H9 (cell line): ENCODE results near the gene CACFD1. TPM values are rescaled to one million over a fixed set of nuclear protein-coding genes. Genes with fewer than 3 reads are reported as not detected.

ENCODE experiments used
- DNase-seq: peaks from one replicate; pipeline ENCODE4 v3.0.0-alpha.2; 2017
- H2AFZ ChIP-seq: one replicate; pipeline ENCODE4 v1.6.1; 2013; ENCODE audit warnings: mild to moderate bottlenecking, low read length, control low read depth, moderate library complexity
- H2AK5ac ChIP-seq: 2 replicates; pipeline ENCODE4 v1.6.1; 2013; ENCODE audit warnings: low read length, control low read depth, mixed read lengths; ENCODE audit not compliant: insufficient read length
- H2BK120ac ChIP-seq: one replicate; pipeline ENCODE4 v1.6.1; 2013; ENCODE audit warnings: low read depth, mild to moderate bottlenecking, low read length, control low read depth, inconsistent platforms; ENCODE audit not compliant: poor library complexity, severe bottlenecking
- H2BK12ac ChIP-seq: 2 replicates; pipeline ENCODE4 v1.6.1; 2013; ENCODE audit warnings: low read length, control low read depth, mixed read lengths, low read depth; ENCODE audit not compliant: insufficient read length
- H2BK15ac ChIP-seq: 2 replicates; pipeline ENCODE4 v1.6.1; 2013; ENCODE audit warnings: low read depth, low read length, control low read depth
- H2BK20ac ChIP-seq: one replicate; pipeline ENCODE4 v1.6.1; 2013; ENCODE audit warnings: low read depth, mild to moderate bottlenecking, low read length, control low read depth, inconsistent platforms; ENCODE audit not compliant: poor library complexity, severe bottlenecking
- H2BK5ac ChIP-seq: 2 replicates; pipeline ENCODE4 v1.6.1; 2013; ENCODE audit warnings: low read length, control low read depth, mixed read lengths; ENCODE audit not compliant: insufficient read length
- H3K14ac ChIP-seq: 2 replicates; pipeline ENCODE4 v1.6.1; 2013; ENCODE audit warnings: low read length, control low read depth; ENCODE audit not compliant: insufficient read depth
- H3K18ac ChIP-seq: 2 replicates; pipeline ENCODE4 v1.6.1; 2013; ENCODE audit warnings: low read depth, mild to moderate bottlenecking, mixed read lengths, low read length, control low read depth; ENCODE audit not compliant: insufficient read length
- H3K23ac ChIP-seq: 2 replicates; pipeline ENCODE4 v1.6.1; 2013; ENCODE audit warnings: low read length, control low read depth, mixed read lengths, low read depth; ENCODE audit not compliant: insufficient read length
- H3K23me2 ChIP-seq: 2 replicates; pipeline ENCODE4 v1.6.1; 2013; ENCODE audit warnings: low read depth, mild to moderate bottlenecking, mixed read lengths, low read length, control low read depth; ENCODE audit not compliant: insufficient read length, poor library complexity, severe bottlenecking
- H3K27ac ChIP-seq: 2 replicates; pipeline ENCODE4 v1.5.1; 2013; ENCODE audit warnings: low read length, control low read depth, mixed read lengths, low read depth; ENCODE audit not compliant: insufficient read length
- H3K27me3 ChIP-seq: 2 replicates; pipeline ENCODE4 v1.6.1; 2013; ENCODE audit warnings: low read length, control low read depth, inconsistent platforms; ENCODE audit not compliant: insufficient read depth
- H3K4ac ChIP-seq: 2 replicates; pipeline ENCODE4 v1.6.1; 2013; ENCODE audit warnings: low read depth, mild to moderate bottlenecking, control low read depth, inconsistent platforms, low read length, moderate library complexity
- H3K4me1 ChIP-seq: 2 replicates; pipeline ENCODE4 v1.6.1; 2013; ENCODE audit warnings: low read length, control low read depth, inconsistent platforms; ENCODE audit not compliant: insufficient read depth
- H3K4me2 ChIP-seq: 2 replicates; pipeline ENCODE4 v1.6.1; 2013; ENCODE audit warnings: low read length, control low read depth, mixed read lengths; ENCODE audit not compliant: insufficient read length, insufficient read depth
- H3K56ac ChIP-seq: 2 replicates; pipeline ENCODE4 v1.6.1; 2013; ENCODE audit warnings: low read depth, mild to moderate bottlenecking, mixed read lengths, low read length, control low read depth; ENCODE audit not compliant: insufficient read length
- H3K79me1 ChIP-seq: 2 replicates; pipeline ENCODE4 v1.6.1; 2013; ENCODE audit warnings: low read depth, mild to moderate bottlenecking, moderate library complexity, low read length, control low read depth, inconsistent platforms; ENCODE audit not compliant: insufficient read depth, poor library complexity, severe bottlenecking
- H3K79me2 ChIP-seq: 2 replicates; pipeline ENCODE4 v1.6.1; 2013; ENCODE audit warnings: low read length, control low read depth, inconsistent platforms; ENCODE audit not compliant: insufficient read depth
- H3K9ac ChIP-seq: 2 replicates; pipeline ENCODE4 v1.6.1; 2013; ENCODE audit warnings: low read length, control low read depth, mixed read lengths; ENCODE audit not compliant: insufficient read length; ENCODE audit errors: extremely low read depth
- H3K9me3 ChIP-seq: one replicate; pipeline ENCODE4 v1.6.1; 2013; ENCODE audit warnings: low read depth, low read length, inconsistent platforms; ENCODE audit not compliant: control insufficient read depth
- H3T11ph ChIP-seq: one replicate; pipeline ENCODE4 v1.6.1; 2013; ENCODE audit warnings: mild to moderate bottlenecking, low read length, control low read depth, inconsistent platforms
- H4K20me1 ChIP-seq: one replicate; pipeline ENCODE4 v1.6.1; 2013; ENCODE audit not compliant: control insufficient read depth, insufficient read length, insufficient read depth
- H4K5ac ChIP-seq: 2 replicates; pipeline ENCODE4 v1.6.1; 2013; ENCODE audit warnings: low read depth, mild to moderate bottlenecking, mixed read lengths, low read length, control low read depth; ENCODE audit not compliant: insufficient read length
- H4K8ac ChIP-seq: replicated peaks from 2 replicates; pipeline ENCODE4 v1.6.1; 2013; ENCODE audit warnings: low read length, control low read depth, mixed read lengths, low read depth; ENCODE audit not compliant: insufficient read length
- H4K91ac ChIP-seq: 2 replicates; pipeline ENCODE4 v1.6.1; 2013; ENCODE audit warnings: low read depth, mild to moderate bottlenecking, moderate library complexity, mixed read lengths, low read length, control low read depth; ENCODE audit not compliant: insufficient read length
- H3K27ac Mint-ChIP-seq, 3 experiments: 2 replicates in 2 of 3; 3 replicates in 1 of 3; pipeline ENCODE4 v1.8.0; 2020 to 2021; ENCODE audit warnings: mixed read lengths in 3 of 3, mild to moderate bottlenecking in 1 of 3, moderate library complexity in 1 of 3
- H3K27me3 Mint-ChIP-seq: 2 replicates; pipeline ENCODE4 v1.8.0; 2021; ENCODE audit warnings: low read depth, mild to moderate bottlenecking, moderate library complexity, mixed read lengths
- H3K36me3 Mint-ChIP-seq, 3 experiments: 2 replicates in 2 of 3; 3 replicates in 1 of 3; pipeline ENCODE4 v1.8.0; 2020 to 2021; ENCODE audit warnings: low read depth in 3 of 3, mixed read lengths in 3 of 3; ENCODE audit not compliant: insufficient read depth in 1 of 3
- H3K4me1 Mint-ChIP-seq, 2 experiments: 2 replicates each; pipeline ENCODE4 v1.8.0; 2020; ENCODE audit warnings: mixed read lengths in 2 of 2
- H3K4me3 Mint-ChIP-seq, 2 experiments: 2 replicates in 1 of 2; 3 replicates in 1 of 2; pipeline ENCODE4 v1.8.0; 2020 to 2021; ENCODE audit warnings: mild to moderate bottlenecking in 2 of 2, mixed read lengths in 2 of 2, moderate library complexity in 1 of 2
- H3K9me3 Mint-ChIP-seq, 2 experiments: 2 replicates in 1 of 2; 3 replicates in 1 of 2; pipeline ENCODE4 v1.8.0; 2020; ENCODE audit warnings: mild to moderate bottlenecking in 2 of 2, mixed read lengths in 2 of 2, moderate library complexity in 1 of 2
- WGBS: extraction: QIAGEN DNeasy Blood & Tissue Kit; methylation state at CpG from one replicate; pipeline ENCODE4 v1.1.7; 2013; ENCODE audit warnings: missing lambda C conversion rate, low lambda C conversion rate, mixed read lengths; ENCODE audit not compliant: insufficient read length; ENCODE audit errors: extremely low coverage; 5-methylcytosine and 5-hydroxymethylcytosine counted together
- total RNA-seq: library from RNA; stranded (reverse); gene quantifications from 2 replicates; pipeline ENCODE4 v1.2.1, GENCODE V29; 2021
- TF ChIP-seq, protein P1 (sequence below): fragments of 200-600 bp; sonication (generic); conservative IDR thresholded peaks from 3 replicates; pipeline ENCODE4 v1.8.0; 2021; ENCODE audit warnings: antibody characterized with exemption, mild to moderate bottlenecking

Gene CACFD1
- total RNA-seq, 1 experiment from 2014 or later, result 20.0 TPM

DNA sequence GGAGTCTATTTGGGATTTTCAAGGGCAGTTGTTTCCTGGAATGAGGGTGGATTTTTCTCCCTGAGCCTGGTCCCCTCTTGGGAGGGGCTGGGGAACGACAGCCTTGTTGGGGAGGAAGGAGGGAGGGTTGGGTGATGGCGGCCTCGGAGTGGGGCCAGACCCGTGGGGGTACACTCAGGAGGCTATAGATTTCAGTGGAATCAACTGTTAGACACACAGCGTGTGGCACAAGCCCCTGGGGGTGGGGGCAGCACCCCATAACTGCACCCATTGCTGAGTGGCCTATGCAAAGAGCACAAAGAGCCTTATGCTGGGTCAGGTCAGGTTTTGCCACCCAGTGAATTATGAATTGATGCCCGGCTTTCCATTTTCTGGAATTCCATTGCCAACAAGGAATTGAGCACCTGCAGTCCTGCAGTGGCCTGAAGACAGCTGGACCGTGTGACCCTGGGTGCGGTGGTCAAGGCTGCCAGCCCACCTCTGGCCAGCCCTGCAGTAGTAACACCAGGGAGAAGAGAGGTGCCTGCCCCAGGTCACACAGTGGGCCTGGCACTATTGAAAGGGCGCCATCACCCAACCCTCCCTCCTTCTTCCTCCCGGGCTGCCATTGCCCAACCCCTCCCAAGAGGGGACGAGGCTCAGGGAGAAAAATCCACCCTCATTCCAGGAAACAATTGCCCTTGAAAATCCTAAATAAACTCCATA, 56.6 kb downstream of the CACFD1 start:
- H3K36me3 Mint-ChIP-seq, result no peaks in the 10 kb centered on the region
- H4K91ac ChIP-seq, result no peak overlapping the region
- no CpG with 5 or more reads among the region's 11 CpGs for WGBS

More for the DNA sequence above, 56.6 kb downstream of the CACFD1 start:
- H3K79me1 ChIP-seq, result no peaks in the 10 kb centered on the region
- H3K4me2 ChIP-seq, result no peak overlapping the region
- no peak overlapping the region for H4K8ac ChIP-seq
- Mint-ChIP-seq H3K4me3 (no peak overlapping the region), H3K9me3 (no peaks in the 10 kb centered on the region), H3K4me1 (peaks cover 0 to 6% of the 10 kb centered on the region in 2 experiments; a peak in 1 of 4 replicates), H3K27ac (no peak overlapping the region), H3K27me3 (peaks cover 7% of the 10 kb centered on the region)
- H3K79me2 ChIP-seq, result no peaks in the 10 kb centered on the region
- no peak overlapping the region for H2BK12ac ChIP-seq
- no peak overlapping the region for H3K23ac ChIP-seq
- no peaks in the 10 kb centered on the region for H3K27me3 ChIP-seq
- H3K18ac ChIP-seq, result no peak overlapping the region
- H3K27ac ChIP-seq, result no peak overlapping the region
- H4K5ac ChIP-seq, result no peak overlapping the region
- H3K56ac ChIP-seq, result no peak overlapping the region
- no peak overlapping the region for H3K4ac ChIP-seq
- no peaks in the 10 kb centered on the region for H3K9me3 ChIP-seq
- H3K23me2 ChIP-seq, result no peaks in the 10 kb centered on the region
- H2BK15ac ChIP-seq, result no peak overlapping the region
- TF ChIP-seq, protein P1, sequence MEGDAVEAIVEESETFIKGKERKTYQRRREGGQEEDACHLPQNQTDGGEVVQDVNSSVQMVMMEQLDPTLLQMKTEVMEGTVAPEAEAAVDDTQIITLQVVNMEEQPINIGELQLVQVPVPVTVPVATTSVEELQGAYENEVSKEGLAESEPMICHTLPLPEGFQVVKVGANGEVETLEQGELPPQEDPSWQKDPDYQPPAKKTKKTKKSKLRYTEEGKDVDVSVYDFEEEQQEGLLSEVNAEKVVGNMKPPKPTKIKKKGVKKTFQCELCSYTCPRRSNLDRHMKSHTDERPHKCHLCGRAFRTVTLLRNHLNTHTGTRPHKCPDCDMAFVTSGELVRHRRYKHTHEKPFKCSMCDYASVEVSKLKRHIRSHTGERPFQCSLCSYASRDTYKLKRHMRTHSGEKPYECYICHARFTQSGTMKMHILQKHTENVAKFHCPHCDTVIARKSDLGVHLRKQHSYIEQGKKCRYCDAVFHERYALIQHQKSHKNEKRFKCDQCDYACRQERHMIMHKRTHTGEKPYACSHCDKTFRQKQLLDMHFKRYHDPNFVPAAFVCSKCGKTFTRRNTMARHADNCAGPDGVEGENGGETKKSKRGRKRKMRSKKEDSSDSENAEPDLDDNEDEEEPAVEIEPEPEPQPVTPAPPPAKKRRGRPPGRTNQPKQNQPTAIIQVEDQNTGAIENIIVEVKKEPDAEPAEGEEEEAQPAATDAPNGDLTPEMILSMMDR, result no peak
- no peak overlapping the region for H2BK5ac ChIP-seq
- H3K14ac ChIP-seq, result no peak overlapping the region
- no peaks in the 10 kb centered on the region for H3K4me1 ChIP-seq
- H3T11ph ChIP-seq, result no peak overlapping the region
- H2BK120ac ChIP-seq, result no peak overlapping the region
- no peak overlapping the region for H2AFZ ChIP-seq
- H4K20me1 ChIP-seq, result no peaks in the 10 kb centered on the region
- H3K9ac ChIP-seq, result no peak overlapping the region
- no peak overlapping the region for H2BK20ac ChIP-seq
- DNase-seq, result no peak
- H2AK5ac ChIP-seq, result no peak overlapping the region
